ENCODE measurements around the gene ST7L. TPM values are rescaled to one million over a fixed set of nuclear protein-coding genes. Genes with fewer than 3 reads are reported as not detected.

Gene ST7L
- total RNA-seq, 3 donors from 2014 or later (not counting 1 experiment from before 2014, with no cell fraction given) = 23.5 to 32.3 (median 30.1) TPM

- no peak overlapping the region for H3K27ac ChIP-seq (ENCODE audit: low read length)
- H3K4me3 ChIP-seq (ENCODE audit: low read length) = no peak overlapping the region
- Mint-ChIP-seq H3K4me1 (no peaks in the 10 kb centered on the region), H3K4me3 (no peak overlapping the region), H3K27ac (no peak overlapping the region), H3K27me3 (ENCODE audit: low read depth in 2 of 2) (no peaks in the 10 kb centered on the region), H3K36me3 (no peaks in the 10 kb centered on the region), H3K9me3 (no peaks in the 10 kb centered on the region)
- TF ChIP-seq CTCF (IDR thresholded peaks at IDR 0.05) = no peak
- no peak for DNase-seq
- ATAC-seq = no peak
- 93% methylated on average over 6 of the region's 6 CpGs for WGBS (ENCODE audit: insufficient coverage)
- H3K9me3 ChIP-seq (ENCODE audit: control insufficient read depth, insufficient read depth, low read length) = no peaks in the 10 kb centered on the region
- no peaks in the 10 kb centered on the region for H3K27me3 ChIP-seq (ENCODE audit: control insufficient read depth, insufficient read depth, low read length)
- H3K4me1 ChIP-seq (ENCODE audit: control insufficient read depth, insufficient read depth, low read length) = no peaks in the 10 kb centered on the region
- intact Hi-C loops (cut with micrococcal nuclease) = no loop called here
- no peaks in the 10 kb centered on the region for H3K36me3 ChIP-seq (ENCODE audit: control insufficient read depth, insufficient read depth, low read length)
These were observed 85.9 kb downstream of the ST7L start for GRCh38 chr1:112533029-112533428.

- Histone ChIP-seq H3K27ac (ENCODE audit: low read length) (no peak overlapping the region), H3K27me3 (ENCODE audit: control insufficient read depth, insufficient read depth, low read length) (no peaks in the 10 kb centered on the region), H3K36me3 (ENCODE audit: control insufficient read depth, insufficient read depth, low read length) (no peaks in the 10 kb centered on the region), H3K9me3 (ENCODE audit: control insufficient read depth, insufficient read depth, low read length) (no peaks in the 10 kb centered on the region), H3K4me3 (ENCODE audit: low read length) (no peak overlapping the region), H3K4me1 (ENCODE audit: control insufficient read depth, insufficient read depth, low read length) (no peaks in the 10 kb centered on the region)
- ATAC-seq (no peak), DNase-seq (no peak)
- no peaks in the 10 kb centered on the region for H3K9me3 Mint-ChIP-seq
- no peaks in the 10 kb centered on the region for H3K27me3 Mint-ChIP-seq (ENCODE audit: low read depth in 2 of 2)
- no peaks in the 10 kb centered on the region for H3K4me1 Mint-ChIP-seq
- H3K4me3 Mint-ChIP-seq = no peak overlapping the region
- WGBS (ENCODE audit: insufficient coverage) = 97% methylated on average over 4 of the region's 4 CpGs
- H3K36me3 Mint-ChIP-seq = no peaks in the 10 kb centered on the region
- intact Hi-C loops (cut with micrococcal nuclease) = no loop called here
- TF ChIP-seq CTCF (IDR thresholded peaks at IDR 0.05) = no peak
- H3K27ac Mint-ChIP-seq = no peak overlapping the region
These were observed 86.9 kb downstream of the ST7L start for GRCh38 chr1:112532064-112532463.

DNA sequence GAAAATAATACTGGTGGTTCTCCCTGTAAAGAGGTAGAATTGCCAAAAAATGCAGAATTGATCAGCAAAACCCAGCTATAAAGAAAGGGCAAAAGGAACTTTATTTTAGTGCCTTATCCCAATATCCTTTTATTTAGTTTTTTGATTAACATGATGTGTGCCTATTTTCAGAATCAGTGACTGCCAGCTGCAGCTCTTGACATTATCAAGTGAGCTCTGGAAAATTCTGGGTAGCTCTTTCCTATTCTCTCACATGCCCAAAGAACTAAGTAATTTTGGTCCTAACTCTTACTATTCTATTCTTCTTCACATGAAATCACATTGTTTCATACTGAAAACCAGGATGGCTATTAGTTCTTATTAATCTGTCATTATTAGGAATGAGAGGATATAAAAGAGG lies 88.1 kb downstream of the ST7L start:
- H3K36me3 ChIP-seq (ENCODE audit: control insufficient read depth, insufficient read depth, low read length) = no peaks in the 10 kb centered on the region
- no peak for DNase-seq
- Mint-ChIP-seq H3K9me3 (no peaks in the 10 kb centered on the region), H3K27ac (no peak overlapping the region), H3K27me3 (ENCODE audit: low read depth in 2 of 2) (no peaks in the 10 kb centered on the region), H3K4me3 (no peak overlapping the region), H3K4me1 (no peaks in the 10 kb centered on the region), H3K36me3 (no peaks in the 10 kb centered on the region)
- intact Hi-C loops (cut with micrococcal nuclease) = no loop called here
- H3K4me3 ChIP-seq (ENCODE audit: low read length) = no peak overlapping the region
- H3K9me3 ChIP-seq (ENCODE audit: control insufficient read depth, insufficient read depth, low read length) = no peaks in the 10 kb centered on the region
- no peak for TF ChIP-seq CTCF (IDR thresholded peaks at IDR 0.05)
- H3K27me3 ChIP-seq (ENCODE audit: control insufficient read depth, insufficient read depth, low read length) = no peaks in the 10 kb centered on the region
- no peak for ATAC-seq
- H3K4me1 ChIP-seq (ENCODE audit: control insufficient read depth, insufficient read depth, low read length) = no peaks in the 10 kb centered on the region
- H3K27ac ChIP-seq (ENCODE audit: low read length) = no peak overlapping the region

GRCh38 chr1:112529301-112529700 lies 89.6 kb downstream of the ST7L start:
- Mint-ChIP-seq H3K9me3 (no peaks in the 10 kb centered on the region), H3K4me3 (no peak overlapping the region), H3K36me3 (no peaks in the 10 kb centered on the region), H3K27ac (no peak overlapping the region), H3K27me3 (ENCODE audit: low read depth in 2 of 2) (no peaks in the 10 kb centered on the region), H3K4me1 (no peaks in the 10 kb centered on the region)
- no peak for DNase-seq
- H3K36me3 ChIP-seq (ENCODE audit: control insufficient read depth, insufficient read depth, low read length) = peaks cover 4% of the 10 kb centered on the region
- no peak overlapping the region for H3K27ac ChIP-seq (ENCODE audit: low read length)
- no peak for ATAC-seq
- H3K9me3 ChIP-seq (ENCODE audit: control insufficient read depth, insufficient read depth, low read length) = no peaks in the 10 kb centered on the region
- intact Hi-C loops (cut with micrococcal nuclease) = no loop called here
- no peak for TF ChIP-seq CTCF (IDR thresholded peaks at IDR 0.05)
- no peaks in the 10 kb centered on the region for H3K27me3 ChIP-seq (ENCODE audit: control insufficient read depth, insufficient read depth, low read length)
- H3K4me1 ChIP-seq (ENCODE audit: control insufficient read depth, insufficient read depth, low read length) = no peaks in the 10 kb centered on the region
- no peak overlapping the region for H3K4me3 ChIP-seq (ENCODE audit: low read length)

Data from natural killer cell (primary cell).